ENCODE data around the gene ABCD4.
"Not testable (repeated sequence)": the region's sequence is repeated elsewhere in the genome, so short reads cannot be mapped to it uniquely, and the experiment has no call there.

The ABCD4 gene

DNA sequence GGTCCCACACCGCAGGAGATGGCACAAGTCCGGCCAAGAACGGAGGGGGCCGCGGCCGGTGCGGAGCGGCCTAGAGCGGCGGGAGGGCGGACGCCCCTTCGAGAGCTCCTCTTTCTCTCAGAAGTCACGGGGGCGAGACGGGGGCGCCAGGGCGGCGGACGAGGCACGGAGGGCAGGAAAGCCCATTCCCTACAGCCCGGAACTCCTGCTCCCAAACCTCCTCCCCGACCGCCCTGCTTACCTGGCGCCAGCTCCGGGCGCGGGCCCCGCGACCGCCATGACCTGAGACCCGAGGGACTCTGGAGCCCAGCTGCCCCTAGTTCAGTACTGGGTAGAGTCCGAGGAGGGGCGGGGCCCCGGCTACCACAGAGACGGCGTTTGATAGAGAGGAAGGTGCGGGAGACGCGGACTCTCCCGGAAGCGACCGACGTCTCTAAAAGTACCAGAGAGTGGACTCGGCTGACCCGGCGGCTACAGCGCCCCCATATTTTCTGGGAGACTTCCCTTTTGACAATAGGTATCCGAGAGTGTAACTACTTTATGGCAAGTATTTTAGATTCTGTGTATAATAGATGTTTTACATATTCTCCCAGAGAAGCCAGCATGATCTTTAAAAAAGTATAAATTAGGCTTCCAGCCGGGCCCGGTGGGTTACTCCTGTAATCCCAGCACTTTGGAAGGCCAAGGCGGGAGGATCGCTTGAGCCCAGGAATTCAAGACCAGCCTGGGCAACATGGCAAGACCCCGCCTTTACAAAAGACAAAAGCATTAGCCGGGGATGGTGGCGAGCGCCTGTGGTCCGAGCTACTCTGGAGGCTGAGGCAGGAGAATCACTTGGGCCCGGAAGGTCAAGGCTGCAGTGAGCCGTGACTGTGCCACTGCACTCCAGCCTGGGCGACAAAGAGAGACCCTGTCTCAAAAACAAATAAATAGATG, at the start of gene ABCD4:
TSS of gene ABCD4 (minus strand) at position 301 of the 936 bp plus-strand sequence. CDS start at position 279, 22 bp downstream.
- DNase-seq (ENCODE audit: low read depth in 2 of 2) = peak; percentile 80 to 87

DNA sequence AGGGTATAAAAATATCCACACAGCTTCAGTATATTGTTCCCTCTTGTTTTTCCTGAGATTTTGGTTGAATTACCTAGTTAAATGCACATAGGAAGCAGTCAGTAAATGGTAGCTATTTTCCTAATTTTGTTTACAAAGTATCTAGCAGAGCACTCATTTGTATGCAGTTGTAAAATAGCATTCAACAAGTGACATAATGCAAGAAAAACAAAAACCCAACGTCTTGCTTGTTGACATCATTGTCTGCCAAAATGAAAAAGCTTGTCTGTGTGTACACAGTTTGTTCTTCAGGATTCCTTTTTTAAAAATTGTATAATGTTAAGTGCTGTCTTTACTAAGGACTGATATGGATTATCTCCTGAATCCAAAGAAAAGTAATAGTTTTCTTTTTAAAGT, 48.2 kb upstream of the ABCD4 start:
- DNase-seq (ENCODE audit: low read depth in 2 of 2) = no peak

DNA sequence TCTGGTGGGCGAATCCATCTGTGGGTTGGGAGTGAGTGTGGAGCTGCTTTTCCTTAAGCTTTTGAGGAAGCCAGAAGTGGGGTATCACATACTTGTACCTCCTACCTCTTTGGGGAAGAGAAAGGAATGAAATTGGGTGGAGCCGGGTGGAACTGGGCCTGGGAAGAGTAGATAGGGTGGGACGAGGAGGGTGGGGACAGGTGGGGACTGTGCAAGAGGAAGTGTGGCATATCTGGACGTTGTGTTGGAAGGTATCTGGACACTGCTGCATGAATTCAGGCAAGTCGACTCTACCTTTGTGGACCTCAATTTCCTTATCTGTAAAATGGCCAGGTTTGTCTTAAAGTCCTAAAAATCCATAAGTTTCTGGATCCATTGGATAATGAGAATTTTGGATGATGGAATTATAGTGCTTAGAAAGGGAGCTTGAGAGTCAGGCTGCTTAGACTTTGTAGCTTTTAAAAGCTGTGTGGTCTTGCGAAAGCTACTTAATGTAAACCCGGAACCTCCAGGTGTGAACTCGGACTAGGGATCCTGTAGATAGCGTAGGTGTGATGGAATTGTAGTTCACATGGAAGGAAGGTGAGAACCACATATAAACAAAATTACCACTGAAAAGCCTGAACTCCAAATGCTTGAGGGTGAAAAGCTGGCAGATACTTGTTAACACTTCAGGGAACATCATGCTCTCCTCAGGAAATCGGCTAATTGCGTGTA, 47.6 kb upstream of the ABCD4 start:
- no peak for DNase-seq (ENCODE audit: low read depth in 2 of 2)

DNA sequence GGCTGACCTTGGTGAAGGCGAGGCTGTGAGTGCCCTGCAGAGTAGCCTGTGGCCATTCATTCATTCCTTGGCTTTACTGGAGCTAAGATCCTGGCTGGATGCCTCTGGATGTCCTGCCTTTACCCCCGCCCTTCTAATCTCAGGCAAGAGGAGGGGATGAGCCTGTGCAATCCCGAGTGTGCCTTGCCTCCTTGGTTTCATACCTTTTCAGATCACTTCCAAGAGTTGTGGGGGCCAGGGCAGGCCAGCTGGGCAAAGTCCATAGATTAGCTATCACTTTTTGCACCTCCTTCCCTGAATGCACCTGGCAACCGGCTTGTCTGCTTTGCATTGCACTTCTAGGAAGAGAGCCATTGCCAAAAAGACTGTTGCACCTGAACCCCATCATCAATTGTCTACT, 47.0 kb upstream of the ABCD4 start:
- no peak for DNase-seq (ENCODE audit: low read depth in 2 of 2)

DNA sequence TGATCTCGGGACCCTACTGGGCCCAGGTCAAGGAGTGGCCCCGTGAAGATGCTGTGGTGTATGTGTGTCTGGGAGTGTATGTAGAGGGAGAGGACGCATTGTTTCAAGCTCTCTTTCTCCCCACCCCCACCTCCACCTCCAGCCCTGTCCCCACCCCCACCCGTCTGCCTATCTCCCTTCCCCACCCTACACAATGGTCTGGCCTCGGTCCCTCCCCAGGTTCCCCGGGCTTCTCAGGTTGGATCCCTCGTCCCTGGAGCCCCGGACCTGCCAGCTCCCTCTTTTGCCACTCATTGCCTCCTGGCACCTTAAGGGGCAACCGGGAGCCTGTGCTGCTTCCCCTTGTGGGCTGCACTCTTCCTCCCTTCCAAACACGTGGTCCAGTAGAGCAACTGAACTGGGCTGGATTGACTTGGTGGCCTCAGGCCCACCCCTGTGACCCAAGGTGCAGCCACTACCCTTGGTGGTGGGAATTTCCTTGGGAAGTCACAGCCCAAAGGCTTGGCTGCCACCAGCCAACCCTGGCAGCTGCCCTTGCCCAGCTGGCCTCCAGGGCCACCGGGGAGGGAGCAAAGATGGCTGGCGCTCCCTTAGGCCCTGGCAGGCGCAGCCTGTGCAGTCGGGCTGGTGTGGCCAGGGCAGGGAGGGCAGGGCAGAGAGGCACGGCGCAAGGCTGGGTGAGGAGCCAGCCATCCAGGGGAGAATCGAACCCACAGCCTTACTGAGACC, 46.2 kb upstream of the ABCD4 start:
- DNase-seq (ENCODE audit: low read depth in 2 of 2) = no peak

DNA sequence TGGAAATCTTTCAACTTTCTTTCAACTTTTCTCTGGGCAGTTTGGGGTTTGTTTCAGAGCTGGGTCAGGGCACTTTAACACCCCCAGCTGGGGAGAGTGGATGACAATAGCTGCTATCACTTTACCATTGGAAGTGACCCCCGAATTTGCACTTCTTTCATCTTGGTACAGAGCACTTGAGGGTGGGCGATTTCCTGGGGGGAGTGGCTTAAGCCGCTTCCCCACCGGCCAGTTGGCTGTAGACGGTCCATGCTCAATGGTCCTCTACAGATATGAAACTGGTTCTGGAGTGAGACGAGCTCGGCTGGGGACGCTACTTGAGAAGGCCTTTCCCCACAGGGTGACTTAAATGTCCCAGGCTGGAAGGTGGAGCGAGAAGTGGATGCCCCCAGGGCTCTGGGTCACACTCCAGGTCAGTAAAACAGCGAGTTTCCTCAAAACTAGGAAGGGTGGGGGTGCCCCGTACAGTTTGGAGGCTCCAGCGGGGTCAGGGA, 45.6 kb upstream of the ABCD4 start, which contains the start of gene VRTN:
TSS of gene VRTN (plus strand) at position 231 of the 494 bp plus-strand sequence. CDS start 8,313 bp downstream, outside the sequence.
- no peak for DNase-seq (ENCODE audit: low read depth in 2 of 2)

DNA sequence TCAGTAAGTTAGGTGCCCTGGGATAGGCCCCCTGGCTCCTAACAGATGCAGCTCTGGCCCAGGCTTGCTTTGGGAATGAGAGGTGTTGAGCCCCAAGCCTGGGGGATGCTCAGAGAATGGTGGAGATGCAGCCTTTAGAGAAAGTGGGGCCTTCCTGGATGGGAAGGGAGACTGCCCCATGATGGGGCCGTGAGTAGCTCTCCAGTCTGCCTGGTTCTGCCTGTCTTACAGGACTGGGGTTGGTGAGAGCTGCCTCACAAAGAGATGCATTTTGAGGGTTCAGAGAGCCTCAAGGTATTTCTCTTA, 45.0 kb upstream of the ABCD4 start:
- no peak for DNase-seq (ENCODE audit: low read depth in 2 of 2)

DNA sequence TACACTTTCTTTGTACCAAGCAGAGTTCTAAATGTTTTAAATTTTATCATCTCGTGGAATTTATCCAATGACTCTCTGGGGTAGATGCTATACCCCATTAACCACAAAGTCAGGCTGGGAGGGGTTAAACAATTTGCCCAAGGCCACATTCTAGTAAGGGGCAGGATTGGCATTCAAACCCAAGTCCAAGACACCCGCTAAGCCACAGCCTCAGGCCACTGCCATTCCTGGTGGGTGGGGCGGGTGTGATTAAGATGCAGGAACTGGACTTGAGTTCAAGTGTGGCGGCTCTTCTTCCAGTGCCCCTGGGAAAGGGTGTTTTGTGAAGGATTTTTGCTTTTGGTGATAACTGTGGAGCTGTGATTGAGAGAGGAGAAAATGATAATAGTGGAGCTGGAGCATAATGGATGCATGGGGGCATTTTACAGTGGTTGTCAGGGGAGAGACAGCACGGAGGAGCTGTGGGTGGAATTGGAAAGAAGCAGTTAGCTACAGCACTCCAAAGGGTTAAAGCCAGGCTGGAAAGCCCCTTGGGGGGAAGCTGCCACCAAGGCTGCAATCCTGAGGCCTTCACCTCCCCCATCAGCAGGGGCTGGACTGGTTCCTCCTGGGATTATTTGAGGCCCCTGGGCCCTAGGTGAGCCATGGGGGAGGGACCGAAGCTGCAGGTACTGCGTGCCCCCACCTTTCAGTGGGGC, 44.5 kb upstream of the ABCD4 start:
- DNase-seq (ENCODE audit: low read depth in 2 of 2) = no peak

DNA sequence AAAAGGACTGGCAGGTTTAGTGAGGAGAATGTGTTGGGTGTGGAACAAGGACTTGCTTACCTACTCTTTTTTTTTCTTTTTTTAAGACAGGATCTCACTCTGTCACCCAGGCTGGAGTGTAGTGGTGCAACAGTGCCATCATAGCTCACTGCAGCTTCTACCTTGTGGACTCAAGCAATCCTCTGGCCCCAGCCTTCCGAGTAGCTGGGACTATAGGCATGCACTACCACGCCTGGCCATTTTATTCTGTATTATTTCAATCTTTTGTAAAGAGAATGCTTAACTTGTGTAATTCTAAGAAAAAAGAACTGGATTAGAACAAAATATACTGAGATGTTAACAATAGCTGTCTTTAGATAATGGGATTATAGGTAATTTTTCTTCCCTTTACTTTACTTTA, 43.6 kb upstream of the ABCD4 start:
- no peak for DNase-seq (ENCODE audit: low read depth in 2 of 2)

DNA sequence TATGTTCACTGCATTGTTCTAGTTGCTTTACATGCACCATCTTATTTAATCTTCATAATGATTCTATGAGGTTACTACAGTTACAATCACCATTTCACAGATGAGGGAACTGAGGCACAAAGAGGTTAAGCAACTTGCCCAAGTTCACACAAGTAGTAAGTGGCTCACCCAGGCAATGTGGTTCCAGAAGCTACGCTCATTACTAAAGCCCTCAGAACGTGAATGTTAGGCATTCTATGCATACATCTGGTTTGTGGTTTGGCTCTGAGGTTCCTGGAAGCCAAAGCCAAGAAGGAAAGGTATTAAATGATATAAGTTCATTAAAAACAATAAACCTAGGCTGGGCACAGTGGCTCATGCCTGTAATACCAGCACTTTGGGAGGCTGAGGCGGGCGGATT, 31.2 kb upstream of the ABCD4 start:
- no peak for DNase-seq (ENCODE audit: low read depth in 2 of 2)

DNA sequence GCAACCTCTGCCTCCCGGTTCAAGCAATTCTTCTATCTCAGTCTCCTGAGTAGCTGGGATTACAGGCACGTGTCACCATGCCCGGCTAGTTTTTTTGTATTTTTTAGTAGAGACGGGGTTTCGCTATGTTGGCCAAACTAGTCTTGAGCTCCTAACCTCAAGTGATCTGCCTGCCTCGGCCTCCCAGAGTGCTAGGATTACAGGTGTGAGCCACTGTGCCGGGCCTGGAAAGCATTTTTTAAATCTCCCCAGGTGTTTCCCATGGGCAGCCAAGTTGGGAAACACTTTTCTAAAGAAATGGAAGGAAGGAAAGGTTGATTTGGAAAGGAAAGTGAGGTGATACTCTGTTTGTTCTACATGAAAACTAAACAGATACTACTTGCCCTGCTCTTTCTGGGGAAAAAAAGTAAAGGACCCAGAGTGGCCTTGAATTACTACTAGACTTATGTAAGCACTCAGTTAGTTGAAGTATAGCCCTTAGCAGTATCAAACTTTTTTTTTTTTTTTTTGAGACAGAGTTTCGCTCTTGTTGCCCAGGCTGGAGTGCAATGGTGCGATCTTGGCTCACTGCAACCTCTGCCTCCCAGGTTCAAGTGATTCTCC, 27.3 kb upstream of the ABCD4 start:
- DNase-seq (ENCODE audit: low read depth in 2 of 2) = not testable (repeated sequence)

DNA sequence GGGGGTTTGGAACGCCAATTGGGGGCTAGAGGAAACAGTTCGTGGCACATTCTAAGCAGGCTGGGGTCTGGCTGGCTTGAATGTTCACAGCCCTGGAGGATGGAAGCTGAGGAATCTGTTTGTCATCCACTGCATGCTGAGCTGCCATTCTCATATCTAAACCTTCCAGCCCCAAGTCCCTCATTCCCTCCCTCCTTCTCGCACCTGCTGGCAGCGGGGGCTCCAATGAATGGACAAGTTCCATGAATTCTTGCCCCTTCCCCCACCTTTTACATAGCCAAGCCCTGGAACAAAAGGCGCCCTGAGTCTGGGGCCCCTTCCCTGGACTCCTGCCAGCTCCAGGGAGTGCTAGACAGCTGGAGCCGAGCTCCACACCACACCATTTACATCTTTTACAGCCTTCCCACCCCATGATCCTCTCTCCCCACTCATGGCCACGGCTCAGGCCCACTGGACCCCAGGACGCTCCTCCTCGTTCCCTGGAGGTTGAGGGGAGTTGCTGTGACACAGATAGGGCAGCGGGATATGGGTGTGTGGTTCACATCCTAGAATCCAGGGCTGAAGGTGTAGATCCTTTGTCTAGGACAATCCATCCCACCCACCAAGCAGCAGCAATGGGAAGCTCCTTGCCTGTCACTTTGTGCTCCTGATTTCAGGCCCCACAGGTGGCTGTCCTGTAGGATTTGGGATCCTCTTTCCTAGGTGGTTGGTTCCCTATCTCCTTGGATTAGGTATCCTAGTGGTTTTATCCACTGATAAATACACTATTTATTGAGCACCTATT, 23.8 kb upstream of the ABCD4 start:
- DNase-seq (ENCODE audit: low read depth in 2 of 2) = no peak

DNA sequence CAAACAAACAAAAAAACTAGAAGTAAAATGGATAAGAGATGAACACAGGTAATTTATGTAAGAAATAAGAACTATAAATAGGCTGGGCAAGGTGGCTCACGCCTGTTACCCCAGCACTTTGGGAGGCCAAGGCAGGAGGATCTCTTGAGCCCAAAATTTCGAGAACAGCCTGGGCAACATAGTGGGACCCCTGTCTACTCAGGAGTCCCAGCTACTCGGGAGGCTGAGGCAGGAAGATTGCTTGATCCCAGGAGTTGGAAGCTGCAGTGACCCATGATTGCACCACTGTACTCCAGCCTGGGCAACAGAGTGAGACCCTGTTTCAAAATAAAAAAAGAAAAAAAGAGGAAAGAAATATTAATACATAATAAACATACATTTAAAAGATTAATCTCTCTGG, 22.7 kb upstream of the ABCD4 start:
- DNase-seq (ENCODE audit: low read depth in 2 of 2) = no peak

DNA sequence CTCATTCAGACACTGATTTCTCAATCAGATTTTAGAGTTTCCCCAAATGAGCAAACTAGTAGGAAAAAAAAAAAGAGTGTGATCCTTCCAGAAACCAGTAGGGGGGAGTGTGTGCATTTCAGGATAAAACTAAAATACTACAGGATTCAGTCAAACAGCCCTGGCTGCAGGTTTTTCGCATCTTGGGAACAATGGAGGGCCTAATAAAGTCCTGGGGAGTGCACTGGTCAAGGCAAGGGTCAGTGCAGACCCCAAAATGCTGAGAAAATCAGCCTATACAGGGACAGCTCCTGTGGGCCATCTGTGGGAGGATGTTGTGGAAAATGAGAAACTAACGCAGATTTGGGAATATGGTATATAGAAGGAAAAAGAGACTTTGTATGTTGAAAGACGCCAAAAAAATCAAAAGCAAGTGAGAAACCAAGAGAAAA, 22.2 kb upstream of the ABCD4 start:
- DNase-seq (ENCODE audit: low read depth in 2 of 2) = no peak

DNA sequence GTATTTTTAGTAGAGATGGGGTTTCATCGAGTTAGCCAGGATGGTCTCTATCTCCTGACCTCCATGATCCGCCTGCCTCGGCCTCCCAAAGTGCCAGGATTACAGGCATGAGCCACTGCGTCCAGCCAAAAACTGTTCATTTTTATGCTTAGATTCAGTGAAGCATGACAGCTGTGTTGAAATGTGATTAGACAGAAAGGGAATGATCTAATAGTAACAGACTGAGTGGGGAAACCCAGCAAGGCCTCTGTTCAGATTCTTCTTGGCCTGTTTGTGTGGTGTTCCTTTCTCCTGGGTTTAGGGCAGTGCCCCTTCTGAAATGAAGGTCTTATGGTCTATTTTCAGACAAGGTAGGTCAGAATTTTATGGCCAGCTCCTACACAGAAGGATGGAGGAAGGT, 11.8 kb upstream of the ABCD4 start:
- DNase-seq (ENCODE audit: low read depth in 2 of 2) = no peak

DNA sequence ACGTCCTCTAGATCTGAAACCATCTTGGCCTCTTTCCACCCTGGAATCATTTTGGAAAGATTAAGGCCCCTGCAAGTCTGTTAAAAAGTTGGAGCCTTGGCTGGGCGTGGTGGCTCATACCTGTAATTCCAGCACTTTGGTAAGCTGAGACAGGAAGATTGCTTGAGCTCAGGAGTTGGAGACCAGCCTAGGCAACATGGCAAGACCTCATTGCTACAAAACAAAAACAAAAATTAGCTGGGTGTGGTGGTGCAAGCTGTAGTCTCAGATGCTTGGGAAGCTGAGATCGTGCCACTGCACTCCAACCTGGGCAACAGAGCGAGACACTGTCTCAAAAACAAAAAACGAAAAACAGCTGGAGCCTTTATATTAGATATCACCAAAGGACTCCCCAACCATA, 10.9 kb upstream of the ABCD4 start:
- DNase-seq (ENCODE audit: low read depth in 2 of 2) = no peak

DNA sequence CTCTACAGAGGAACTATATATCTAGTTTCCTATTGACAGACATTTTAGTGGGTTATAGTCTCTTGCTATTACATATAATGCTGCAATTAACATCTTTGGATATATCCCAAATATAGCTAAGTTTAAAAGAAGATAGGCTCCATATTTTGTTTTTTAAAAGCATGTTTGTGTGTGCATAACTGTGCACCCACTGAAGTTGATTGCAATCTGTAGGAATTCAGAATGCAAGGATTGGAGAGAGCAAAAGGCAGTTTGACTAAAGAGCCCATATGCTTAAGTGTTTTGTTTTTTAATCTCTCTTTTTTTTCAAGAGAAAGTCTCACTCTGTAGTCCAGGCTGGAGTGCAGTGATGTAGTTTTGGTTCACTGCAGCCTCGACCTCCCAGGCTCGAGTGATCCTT, 9.4 kb upstream of the ABCD4 start:
- DNase-seq (ENCODE audit: low read depth in 2 of 2) = no peak

DNA sequence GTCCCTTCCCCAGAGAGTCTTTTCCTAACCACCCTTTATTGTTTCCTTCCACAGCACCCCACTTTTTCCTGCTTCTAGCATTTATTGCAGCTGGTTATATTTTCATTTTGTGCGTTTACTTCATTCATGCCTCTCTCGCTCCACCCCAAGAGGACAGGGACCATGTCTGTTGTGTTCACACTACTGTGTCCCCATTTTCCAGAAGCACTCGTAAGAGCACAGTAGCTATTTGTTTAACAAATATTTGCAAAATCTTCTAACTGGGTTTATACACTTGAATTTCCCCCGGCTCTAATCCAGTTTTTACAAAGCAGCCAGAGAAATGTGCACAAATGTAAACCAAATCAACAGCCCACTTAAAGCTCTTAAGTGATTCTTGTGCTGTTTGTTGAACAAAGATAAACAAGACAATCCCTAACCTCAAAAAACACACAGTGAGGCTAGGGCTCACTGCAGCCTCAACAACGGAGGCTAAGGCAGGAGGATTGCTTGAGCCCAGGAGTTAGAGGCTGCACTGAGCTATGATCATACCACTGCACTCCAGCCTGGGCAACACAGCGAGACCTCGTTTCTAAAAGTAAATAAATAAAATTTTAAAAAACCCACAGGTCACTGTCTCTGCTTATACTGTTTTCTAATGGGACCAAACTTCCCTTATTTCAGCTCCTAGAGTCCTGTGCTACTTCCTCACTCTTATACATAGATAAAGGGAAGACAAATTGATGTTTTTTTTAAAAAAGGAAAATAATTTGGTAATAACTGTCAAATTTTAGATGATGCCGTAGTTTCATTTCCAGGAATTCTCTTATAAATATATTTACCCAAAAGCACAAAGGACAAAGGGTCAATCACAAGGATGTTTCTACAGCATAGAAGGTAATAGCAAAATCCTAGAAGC, 6.6 kb upstream of the ABCD4 start:
- DNase-seq (ENCODE audit: low read depth in 2 of 2) = no peak

DNA sequence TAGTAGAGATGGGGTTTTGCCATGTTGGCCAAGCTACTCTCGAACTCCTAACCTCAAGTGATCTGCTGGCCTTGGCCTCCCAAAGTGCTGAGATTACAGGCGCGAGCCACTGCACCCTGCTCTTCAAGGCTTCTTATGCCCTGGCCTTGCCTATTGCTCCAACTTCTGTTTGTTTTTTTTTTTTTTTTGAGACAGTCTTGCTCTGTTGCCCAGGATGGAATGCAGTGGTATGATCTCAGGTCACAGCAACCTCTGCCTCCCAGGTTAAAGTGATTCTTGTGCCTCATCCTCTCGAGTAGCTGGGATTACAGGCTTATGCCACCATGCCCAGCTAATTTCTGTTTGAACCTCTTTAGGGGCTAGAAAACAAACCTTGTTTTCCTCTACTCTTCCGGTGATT, 6.0 kb upstream of the ABCD4 start:
- no peak for DNase-seq (ENCODE audit: low read depth in 2 of 2)

Data from stimulated activated CD8-positive, alpha-beta memory T cell treated with anti-CD3 and anti-CD28 coated beads, Interleukin-2, amount 100 ng/mL, for 48 hours (primary cell).